ENCODE data around the gene SEC14L5. TPM values are rescaled to one million over a fixed set of nuclear protein-coding genes. Genes with fewer than 3 reads are reported as not detected.

The SEC14L5 gene
- total RNA-seq, 1 experiment from 2014 or later, result not detected

- Histone ChIP-seq H3K9me3 (no peaks in the 10 kb centered on the region; the same call in 1 of the 2 replicates), H3K27me3 (peaks cover 11% of the 10 kb centered on the region), H3K36me3 (no peaks in the 10 kb centered on the region), H3K4me3 (no peak overlapping the region)
- no peak for DNase-seq
Measured at GRCh38 chr16:5054876-5055865, 97.0 kb downstream of the SEC14L5 start.

GRCh38 chr16:5056352-5056751 lies 98.2 kb downstream of the SEC14L5 start:
- H3K4me3 ChIP-seq, result no peak overlapping the region
- DNase-seq, result peak; percentile 40
- no peaks in the 10 kb centered on the region for H3K9me3 ChIP-seq
- no peaks in the 10 kb centered on the region for H3K36me3 ChIP-seq
- H3K27me3 ChIP-seq, result peaks cover 5% of the 10 kb centered on the region; the same call in 1 of the 2 replicates

DNA sequence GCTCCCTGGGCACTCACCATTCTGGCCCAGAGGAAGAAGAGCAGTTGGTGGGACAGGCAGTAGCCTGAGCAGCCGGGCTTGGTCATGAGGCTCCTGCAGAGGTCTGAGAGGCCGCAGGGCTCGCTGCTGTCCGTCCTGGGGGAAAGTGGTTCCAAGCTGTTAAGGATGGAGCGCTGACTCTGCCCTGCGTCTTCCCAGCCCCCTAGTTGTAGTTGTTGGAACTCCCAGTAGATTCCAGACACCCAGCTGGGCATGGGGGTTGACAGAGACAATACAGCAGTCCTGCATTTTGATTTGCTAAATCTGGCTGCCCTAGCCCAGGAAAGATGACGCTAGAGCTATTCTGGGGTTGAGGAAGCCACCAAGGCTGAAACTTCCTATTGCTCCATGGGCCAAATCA lies 100.3 kb downstream of the SEC14L5 start:
- Histone ChIP-seq H3K27me3 (peaks cover 17% of the 10 kb centered on the region), H3K4me3 (no peak overlapping the region), H3K36me3 (no peaks in the 10 kb centered on the region), H3K9me3 (no peaks in the 10 kb centered on the region)
- DNase-seq, result peak; percentile 31

DNA sequence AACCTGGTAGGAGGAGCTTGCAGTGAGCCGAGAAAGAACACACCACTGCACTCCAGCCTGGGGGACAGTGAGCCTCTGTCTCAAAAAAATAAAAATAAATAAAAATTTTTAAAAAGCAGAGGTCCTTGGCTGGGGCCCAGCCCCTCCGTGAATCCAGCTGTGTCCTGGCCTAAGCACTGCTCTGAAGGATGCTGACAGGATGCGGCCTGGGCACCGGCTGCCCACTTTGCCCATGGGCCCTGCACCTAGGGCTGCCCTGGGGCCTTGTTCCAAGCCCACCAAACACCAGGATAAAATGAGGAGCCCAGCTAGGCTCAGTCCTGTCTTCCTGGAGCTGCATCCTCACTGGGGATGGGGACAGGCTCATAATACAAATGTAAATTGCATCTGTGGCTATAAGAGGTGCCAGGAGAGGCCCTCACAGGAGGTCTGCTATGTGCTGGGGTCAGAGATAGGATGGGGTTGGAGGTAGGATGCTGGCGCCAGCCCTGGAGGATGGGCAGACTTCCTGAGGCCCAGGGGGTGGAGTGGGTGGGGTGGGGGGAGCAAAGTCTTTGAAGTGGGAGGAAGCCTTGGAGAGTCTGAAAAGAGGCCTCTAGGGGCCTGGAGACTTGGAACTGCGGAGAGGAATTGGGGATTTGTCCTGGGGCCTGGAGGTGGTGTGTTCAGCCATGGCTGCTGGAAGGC lies 101.4 kb downstream of the SEC14L5 start:
- no peak for DNase-seq

DNA sequence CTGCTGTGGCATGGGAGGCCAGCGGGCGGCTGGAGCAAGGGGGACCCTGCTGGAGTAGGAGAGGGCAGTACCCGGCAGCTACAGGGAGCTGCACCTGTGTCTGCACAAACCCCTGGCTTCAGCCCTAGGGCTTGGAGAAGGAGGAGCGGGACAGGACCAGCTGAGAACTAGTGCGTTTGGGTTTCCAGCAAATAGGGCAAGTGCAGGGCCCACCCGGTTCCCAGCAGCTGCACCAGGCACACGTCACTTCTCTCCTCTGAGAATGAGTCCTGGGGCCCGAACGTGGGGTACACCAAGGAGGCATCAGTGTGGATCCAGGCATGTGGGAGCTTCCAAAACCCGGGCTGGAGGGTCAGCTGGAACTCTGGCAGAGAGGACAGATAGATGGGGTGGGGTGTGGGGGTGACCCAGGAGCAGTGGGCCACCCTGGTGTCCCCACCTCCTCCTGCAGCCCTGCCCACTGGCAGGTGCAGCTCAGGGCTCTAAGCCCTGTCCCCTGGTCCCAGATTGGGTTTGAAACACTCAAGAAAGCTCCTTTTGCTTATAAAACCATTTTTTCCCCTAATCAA lies 102.0 kb downstream of the SEC14L5 start:
- Histone ChIP-seq H3K4me3 (no peak overlapping the region), H3K9me3 (no peaks in the 10 kb centered on the region), H3K27me3 (peaks cover 31% of the 10 kb centered on the region), H3K36me3 (no peaks in the 10 kb centered on the region)
- no peak for DNase-seq

More for the DNA sequence above, 101.4 kb downstream of the SEC14L5 start:
- H3K9me3 ChIP-seq, result no peaks in the 10 kb centered on the region
- no peak overlapping the region for H3K4me3 ChIP-seq
- no peaks in the 10 kb centered on the region for H3K36me3 ChIP-seq
- peaks cover 25% of the 10 kb centered on the region for H3K27me3 ChIP-seq

GRCh38 chr16:5062051-5062450 lies 103.9 kb downstream of the SEC14L5 start:
- Histone ChIP-seq H3K36me3 (no peaks in the 10 kb centered on the region), H3K27me3 (peaks cover 50% of the 10 kb centered on the region), H3K9me3 (no peaks in the 10 kb centered on the region)

DNA sequence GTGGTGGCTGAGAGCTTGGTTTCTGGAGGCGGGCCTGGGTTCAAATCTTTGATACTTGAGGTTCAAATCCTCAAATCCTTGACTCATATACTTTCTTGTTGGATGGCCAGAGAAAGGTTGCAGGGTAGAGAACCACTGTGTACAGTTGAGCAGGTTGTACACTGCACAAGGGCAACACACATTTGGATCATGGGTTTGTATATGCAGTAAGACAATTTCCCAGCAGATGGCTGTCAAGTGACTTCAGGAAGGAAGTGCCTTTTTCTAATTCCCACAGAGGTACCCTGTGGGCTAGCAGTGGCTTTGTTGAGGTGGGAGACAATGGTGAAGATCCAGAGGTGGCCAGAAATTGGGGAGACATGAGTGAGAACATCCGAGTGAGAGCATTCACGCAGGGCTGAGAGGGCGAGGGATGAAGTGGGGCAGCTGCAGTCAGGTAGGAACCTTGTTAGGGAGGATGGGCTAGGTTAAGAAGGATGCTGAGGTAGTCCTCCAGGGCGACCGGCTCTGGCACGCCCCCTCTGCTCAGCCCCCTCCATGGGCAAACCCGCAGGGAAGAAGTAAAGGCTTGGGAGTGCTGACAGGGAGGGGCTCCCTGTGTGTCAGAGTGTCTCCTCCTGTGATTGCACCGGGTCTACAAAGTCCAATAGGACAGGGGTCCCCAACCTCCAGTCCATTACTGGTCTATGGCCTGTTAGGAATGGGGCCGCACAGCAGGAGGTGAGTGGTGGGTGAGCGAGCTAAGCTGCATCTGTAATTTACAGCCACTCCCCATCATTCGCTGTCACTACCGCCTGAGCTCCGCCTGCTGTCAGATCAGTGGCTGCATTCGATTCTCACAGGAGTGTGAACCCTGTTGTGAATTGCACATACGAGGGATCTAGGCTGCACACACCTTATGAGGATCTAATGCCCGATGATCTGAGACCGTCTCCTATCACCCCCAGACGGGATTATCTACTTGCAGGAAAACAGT lies 104.9 kb downstream of the SEC14L5 start:
- H3K4me3 ChIP-seq, result no peak overlapping the region
- peaks cover 59% of the 10 kb centered on the region for H3K27me3 ChIP-seq
- no peaks in the 10 kb centered on the region for H3K9me3 ChIP-seq
- DNase-seq, result no peak
- H3K36me3 ChIP-seq, result no peaks in the 10 kb centered on the region

More at GRCh38 chr16:5062051-5062450, 103.9 kb downstream of the SEC14L5 start:
- H3K4me3 ChIP-seq, result no peak overlapping the region
- DNase-seq, result no peak

DNA sequence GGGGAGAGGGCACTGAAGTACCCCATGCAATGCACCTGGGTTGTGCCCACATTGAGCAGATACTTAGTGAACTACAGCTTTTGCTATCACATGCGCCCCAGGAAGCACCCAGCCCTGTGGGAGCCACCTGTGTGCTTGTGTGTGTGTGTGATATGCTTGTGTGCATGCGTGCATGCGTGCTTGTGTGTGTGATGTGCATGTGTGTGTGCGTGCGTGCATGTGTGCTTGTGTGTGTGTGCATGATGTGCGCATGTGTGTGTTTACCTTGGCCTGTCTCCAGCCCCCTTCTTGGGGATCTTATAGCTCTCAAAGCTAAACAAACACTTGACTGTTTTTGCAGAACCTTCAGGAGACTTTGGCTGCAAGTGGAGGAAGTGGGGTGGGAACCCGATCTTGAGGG lies 106.8 kb downstream of the SEC14L5 start:
- no peak for DNase-seq
- no peaks in the 10 kb centered on the region for H3K36me3 ChIP-seq
- H3K9me3 ChIP-seq, result no peaks in the 10 kb centered on the region
- peaks cover 59% of the 10 kb centered on the region for H3K27me3 ChIP-seq
- H3K4me3 ChIP-seq, result no peak overlapping the region

DNA sequence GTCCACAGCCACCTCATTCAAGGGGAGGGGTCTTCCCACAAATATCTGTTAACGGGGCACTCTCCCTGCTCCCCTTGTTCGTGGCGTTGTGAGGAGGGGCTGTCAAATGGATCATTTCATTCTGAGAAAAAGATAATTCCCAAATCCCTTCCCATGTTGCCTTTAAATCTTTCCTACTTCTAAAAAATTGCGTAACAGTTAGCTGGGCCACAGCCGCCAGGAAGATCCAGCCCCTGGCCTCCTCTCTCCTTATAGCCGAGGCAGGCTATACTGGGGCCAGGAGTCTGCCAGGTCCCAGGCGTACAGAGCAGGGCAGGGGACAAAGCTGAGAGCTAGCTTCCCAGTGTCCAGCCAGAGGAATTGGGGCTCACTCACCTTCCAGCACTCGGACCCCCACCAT lies 107.2 kb downstream of the SEC14L5 start:
- Histone ChIP-seq H3K4me3 (no peak overlapping the region), H3K9me3 (no peaks in the 10 kb centered on the region), H3K36me3 (no peaks in the 10 kb centered on the region), H3K27me3 (peaks cover 59% of the 10 kb centered on the region)
- no peak for DNase-seq

DNA sequence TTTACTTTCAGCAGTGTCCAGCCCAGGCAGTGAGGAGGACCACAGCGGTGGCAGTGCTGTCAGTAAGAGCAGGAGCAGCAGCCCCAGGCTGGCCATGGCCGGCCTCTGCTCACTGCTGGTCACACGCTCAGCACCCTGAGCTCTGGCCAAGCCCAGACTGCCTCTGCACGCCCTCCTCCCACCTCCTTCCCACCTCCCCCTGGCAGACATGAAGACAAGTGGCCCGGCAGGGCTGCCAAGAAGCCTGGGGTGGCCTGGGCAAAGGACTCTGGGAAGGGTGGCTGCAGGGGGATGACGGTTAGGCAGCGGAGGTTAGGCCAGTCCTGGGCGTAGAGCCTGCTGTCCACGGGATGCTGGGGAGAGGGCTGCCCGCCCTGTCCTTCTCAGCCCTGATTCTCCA lies 107.7 kb downstream of the SEC14L5 start, which contains the start of gene C16orf89:
TSS of gene C16orf89 (minus strand) at position 144 of the 400 bp plus-strand sequence. CDS start at position 96, 48 bp downstream.
- H3K9me3 ChIP-seq, result no peaks in the 10 kb centered on the region
- no peaks in the 10 kb centered on the region for H3K36me3 ChIP-seq
- DNase-seq, result no peak
- H3K27me3 ChIP-seq, result peaks cover 59% of the 10 kb centered on the region
- H3K4me3 ChIP-seq, result no peak within 1 kb of the TSS

- no peaks in the 10 kb centered on the region for H3K9me3 ChIP-seq
- H3K36me3 ChIP-seq, result no peaks in the 10 kb centered on the region
- no peak for DNase-seq
- H3K27me3 ChIP-seq, result peaks cover 58% of the 10 kb centered on the region
- no peak overlapping the region for H3K4me3 ChIP-seq
Measured at GRCh38 chr16:5066511-5066910, 108.4 kb downstream of the SEC14L5 start.

Other genes with a start within 250 kb of the SEC14L5 start
- gene ANKS3, start 224.1 kb upstream of the SEC14L5 start, total RNA-seq (2014; rRNA removed; shearing (Covaris generic); ENCODE audit: low replicate concordance), result 23.6 and 25.8 TPM in 2 replicates
- gene DNAAF8, start 223.8 kb upstream of the SEC14L5 start, total RNA-seq (2014; rRNA removed; shearing (Covaris generic); ENCODE audit: low replicate concordance), result 2.8 and 3.4 TPM in 2 replicates
- gene ZNF500, start 191.2 kb upstream of the SEC14L5 start, total RNA-seq (2014; rRNA removed; shearing (Covaris generic); ENCODE audit: low replicate concordance), result 10.4 and 13.3 TPM in 2 replicates
- gene SEPTIN12, start 170.0 kb upstream of the SEC14L5 start, total RNA-seq (2014; rRNA removed; shearing (Covaris generic); ENCODE audit: low replicate concordance), result not detected in 2 replicates
- not detected in 2 replicates for gene SMIM22, start 163.0 kb upstream of the SEC14L5 start, total RNA-seq (2014; rRNA removed; shearing (Covaris generic); ENCODE audit: low replicate concordance)
- gene ROGDI, start 155.7 kb upstream of the SEC14L5 start, total RNA-seq (2014; rRNA removed; shearing (Covaris generic); ENCODE audit: low replicate concordance), result 7.7 and 29.1 TPM in 2 replicates
- gene GLYR1, start 111.0 kb upstream of the SEC14L5 start, total RNA-seq (2014; rRNA removed; shearing (Covaris generic); ENCODE audit: low replicate concordance), result 44.6 and 45.2 TPM in 2 replicates
- gene UBN1, start 110.8 kb upstream of the SEC14L5 start, total RNA-seq (2014; rRNA removed; shearing (Covaris generic); ENCODE audit: low replicate concordance), result 27.3 and 27.7 TPM in 2 replicates
- 0.07 and 0.36 TPM in 2 replicates for gene PPL, start 21.2 kb upstream of the SEC14L5 start, total RNA-seq (2014; rRNA removed; shearing (Covaris generic); ENCODE audit: low replicate concordance)
- 43.8 and 55.4 TPM in 2 replicates for gene NAGPA, start 75.6 kb downstream of the SEC14L5 start, total RNA-seq (2014; rRNA removed; shearing (Covaris generic); ENCODE audit: low replicate concordance)
- not detected in 2 replicates for gene C16orf89, start 107.6 kb downstream of the SEC14L5 start, total RNA-seq (2014; rRNA removed; shearing (Covaris generic); ENCODE audit: low replicate concordance)
- 30.4 and 53.2 TPM in 2 replicates for gene ALG1, start 113.5 kb downstream of the SEC14L5 start, total RNA-seq (2014; rRNA removed; shearing (Covaris generic); ENCODE audit: low replicate concordance)
- gene EEF2KMT, start 139.5 kb downstream of the SEC14L5 start, total RNA-seq (2014; rRNA removed; shearing (Covaris generic); ENCODE audit: low replicate concordance), result 19.5 and 19.7 TPM in 2 replicates

Data from MG63 (cell line).